ENCODE measurements around the gene CXXC1.

- TF ChIP-seq CTCF (conservative IDR thresholded peaks at IDR 0.05; ENCODE audit: low read length) (no peak), EZH2phosphoT487 (IDR thresholded peaks at IDR 0.05; ENCODE audit: borderline replicate concordance, low read depth, low read length) (no peak)
Observed at GRCh38 chr18:50283469-50284209, 3.9 kb downstream of the CXXC1 start.

Measured in OCI-LY7 (cell line).